Right cardiac atrium (tissue), 5 donors: ENCODE data around the gene ITPR1. TPM values are rescaled to one million over a fixed set of nuclear protein-coding genes. Genes with fewer than 3 reads are reported as not detected.

Experiments used
- ATAC-seq, 2 donors: fragments of 200-7000 bp; cut with Tn5 transposase; one replicate each; pipeline versions ENCODE4 v1.8.0 to v1.9.1; 2020; ENCODE audit warnings: moderate library complexity in 2 of 2, mild to moderate bottlenecking in 1 of 2
- DNase-seq, 3 donors: peaks; one replicate each; pipeline ENCODE4 v3.0.0-alpha.2; 2020
- H3K27ac ChIP-seq: one replicate; pipeline ENCODE4 v1.5.1; 2013; ENCODE audit warnings: mild to moderate bottlenecking, low read length, control low read depth, moderate library complexity
- H3K27me3 ChIP-seq: one replicate; pipeline ENCODE4 v1.6.1; 2013; ENCODE audit not compliant: control insufficient read depth, insufficient read depth
- H3K4me1 ChIP-seq: one replicate; pipeline ENCODE4 v1.6.1; 2013; ENCODE audit warnings: low read length; ENCODE audit not compliant: control insufficient read depth, insufficient read depth
- H3K4me3 ChIP-seq: one replicate; pipeline ENCODE4 v1.5.1; 2013; ENCODE audit warnings: low read length, control low read depth
- H3K9me3 ChIP-seq: one replicate; pipeline ENCODE4 v1.6.1; 2013; ENCODE audit warnings: low read length; ENCODE audit not compliant: control insufficient read depth
- WGBS: extraction: QIAGEN DNeasy Blood & Tissue Kit; methylation state at CpG from one replicate; pipeline ENCODE4 v1.1.7; 2013; 5-methylcytosine and 5-hydroxymethylcytosine counted together
- intact Hi-C, 4 donors: fragments of 100-400 bp; cut with DNase I; formaldehyde crosslinking; loops; one replicate each; pipeline versions ENCODE4 v1.11.0 to v1.14.0; 2022 to 2023
- polyA plus RNA-seq: library from polyadenylated mRNA; stranded (reverse); fragments of 200-250 nt; gene quantifications from one replicate; pipeline ENCODE4 v1.2.3, GENCODE V29; 2013
- total RNA-seq, 4 donors: library from RNA; stranded (reverse); fragmentation: NEBNext Ultra II Directional; extraction: Animal tissue kit (Norgen Biotek cat#: 25700); gene quantifications; one replicate each; pipeline ENCODE4 v1.2.1, GENCODE V29; 2021
- donor health status: healthy with polysubstance abuse.
- donor health status: DM: no; HTN: yes; CAD: no.
- donor health status: DM: no; HTN: no; CAD: no.
- donor health status: DM: no; HTN: yes; CAD: no; lungs with severe emphysema.
- donor health status: DM: yes; HTN: yes; CAD: no.

ITPR1 gene
- total and polyA plus RNA-seq, 5 donors: 13.9 to 59.0 (median 39.5) TPM

GRCh38 chr3:4862973-4863372 lies 369.8 kb downstream of the ITPR1 start:
- 96% methylated on average over 2 of the region's 2 CpGs for WGBS
- no peak for ATAC-seq
- intact Hi-C loops: no loop called here
- Histone ChIP-seq H3K4me3 (no peak overlapping the region), H3K27me3 (no peaks in the 10 kb centered on the region), H3K27ac (no peak overlapping the region), H3K4me1 (peaks cover 3% of the 10 kb centered on the region), H3K9me3 (no peaks in the 10 kb centered on the region)
- DNase-seq: no peak

GRCh38 chr3:4864503-4864902 lies 371.4 kb downstream of the ITPR1 start:
- H3K27ac ChIP-seq: no peak overlapping the region
- no peaks in the 10 kb centered on the region for H3K9me3 ChIP-seq
- H3K4me3 ChIP-seq: no peak overlapping the region
- peaks cover 3% of the 10 kb centered on the region for H3K4me1 ChIP-seq
- DNase-seq: no peak
- intact Hi-C loops: no loop called here
- no peak for ATAC-seq
- H3K27me3 ChIP-seq: no peaks in the 10 kb centered on the region
- WGBS: 88% methylated on average over 1 of the region's 1 CpG

GRCh38 chr3:4865714-4866113 lies 372.6 kb downstream of the ITPR1 start:
- no peak for ATAC-seq
- 85% methylated on average over 2 of the region's 2 CpGs for WGBS
- H3K27ac ChIP-seq: no peak overlapping the region

GRCh38 chr3:4866866-4867265 lies 373.7 kb downstream of the ITPR1 start:
- intact Hi-C loops: no loop called here
- 30% methylated on average over 6 of the region's 6 CpGs for WGBS
- peak overlapping the region; percentile 15 for H3K4me3 ChIP-seq
- DNase-seq (no peak), ATAC-seq (peak in 1 of 2 donors; percentile 6)
- no peaks in the 10 kb centered on the region for H3K27me3 ChIP-seq
- no peaks in the 10 kb centered on the region for H3K9me3 ChIP-seq
- H3K4me1 ChIP-seq: peaks cover 3% of the 10 kb centered on the region
- peak overlapping the region; percentile 56 for H3K27ac ChIP-seq

More at GRCh38 chr3:4865714-4866113, 372.6 kb downstream of the ITPR1 start:
- no peaks in the 10 kb centered on the region for H3K27me3 ChIP-seq
- H3K4me3 ChIP-seq: no peak overlapping the region
- no peak for DNase-seq
- H3K4me1 ChIP-seq: peaks cover 3% of the 10 kb centered on the region
- intact Hi-C loops: no loop called here
- H3K9me3 ChIP-seq: no peaks in the 10 kb centered on the region

- Histone ChIP-seq H3K27ac (no peak overlapping the region), H3K27me3 (no peaks in the 10 kb centered on the region), H3K9me3 (no peaks in the 10 kb centered on the region), H3K4me3 (no peak overlapping the region), H3K4me1 (no peaks in the 10 kb centered on the region)
- intact Hi-C loops: no loop called here
- 83% methylated on average over 3 of the region's 3 CpGs for WGBS
- ATAC-seq (no peak), DNase-seq (no peak)
Measured at GRCh38 chr3:4877173-4877787, 384.1 kb downstream of the ITPR1 start.

- H3K27me3 ChIP-seq: no peaks in the 10 kb centered on the region
- DNase-seq (no peak), ATAC-seq (no peak)
- no peaks in the 10 kb centered on the region for H3K9me3 ChIP-seq
- 88% methylated on average over 6 of the region's 6 CpGs for WGBS
- no peak overlapping the region for H3K4me3 ChIP-seq
- intact Hi-C loops: no loop called here
- no peaks in the 10 kb centered on the region for H3K4me1 ChIP-seq
- no peak overlapping the region for H3K27ac ChIP-seq
Measured at GRCh38 chr3:4880850-4881249, 387.7 kb downstream of the ITPR1 start.

GRCh38 chr3:4882548-4882947 lies 389.4 kb downstream of the ITPR1 start:
- Histone ChIP-seq H3K27me3 (no peaks in the 10 kb centered on the region), H3K4me1 (no peaks in the 10 kb centered on the region), H3K9me3 (no peaks in the 10 kb centered on the region), H3K4me3 (no peak overlapping the region), H3K27ac (no peak overlapping the region)
- DNase-seq (no peak), ATAC-seq (no peak)
- WGBS: 94% methylated on average over 4 of the region's 4 CpGs
- intact Hi-C loops: no loop called here

GRCh38 chr3:4883011-4883410 lies 389.9 kb downstream of the ITPR1 start:
- 82% methylated on average over 3 of the region's 3 CpGs for WGBS
- Histone ChIP-seq H3K4me1 (no peaks in the 10 kb centered on the region), H3K4me3 (no peak overlapping the region), H3K9me3 (no peaks in the 10 kb centered on the region), H3K27me3 (no peaks in the 10 kb centered on the region), H3K27ac (no peak overlapping the region)
- ATAC-seq (no peak), DNase-seq (no peak)
- intact Hi-C loops: no loop called here

GRCh38 chr3:4884888-4885287 lies 391.7 kb downstream of the ITPR1 start:
- H3K4me1 ChIP-seq: no peaks in the 10 kb centered on the region
- intact Hi-C loops: no loop called here
- no peak overlapping the region for H3K4me3 ChIP-seq
- DNase-seq (no peak), ATAC-seq (no peak)
- WGBS: 75% methylated on average over 3 of the region's 3 CpGs
- H3K9me3 ChIP-seq: no peaks in the 10 kb centered on the region
- no peaks in the 10 kb centered on the region for H3K27me3 ChIP-seq
- H3K27ac ChIP-seq: no peak overlapping the region

GRCh38 chr3:4885316-4885715 lies 392.2 kb downstream of the ITPR1 start:
- no peak overlapping the region for H3K4me3 ChIP-seq
- H3K4me1 ChIP-seq: no peaks in the 10 kb centered on the region
- no peak for DNase-seq
- no peaks in the 10 kb centered on the region for H3K9me3 ChIP-seq
- intact Hi-C loops: no loop called here
- H3K27ac ChIP-seq: no peak overlapping the region
- WGBS: 67% methylated on average over 3 of the region's 3 CpGs
- ATAC-seq: no peak
- no peaks in the 10 kb centered on the region for H3K27me3 ChIP-seq

GRCh38 chr3:4886448-4886847 lies 393.3 kb downstream of the ITPR1 start:
- no peak for ATAC-seq
- no peaks in the 10 kb centered on the region for H3K27me3 ChIP-seq
- H3K4me1 ChIP-seq: no peaks in the 10 kb centered on the region
- H3K27ac ChIP-seq: no peak overlapping the region
- intact Hi-C loops: no loop called here
- DNase-seq: no peak
- H3K9me3 ChIP-seq: no peaks in the 10 kb centered on the region
- 92% methylated on average over 7 of the region's 7 CpGs for WGBS
- no peak overlapping the region for H3K4me3 ChIP-seq

GRCh38 chr3:4887177-4887576 lies 394.0 kb downstream of the ITPR1 start:
- Histone ChIP-seq H3K4me1 (no peaks in the 10 kb centered on the region), H3K9me3 (no peaks in the 10 kb centered on the region), H3K27ac (no peak overlapping the region), H3K4me3 (no peak overlapping the region), H3K27me3 (no peaks in the 10 kb centered on the region)
- DNase-seq (no peak), ATAC-seq (no peak)
- intact Hi-C loops: no loop called here
- WGBS: 88% methylated on average over 8 of the region's 8 CpGs
